Endodermal cell (in vitro differentiated cells): ENCODE data around the gene GPM6B. TPM values are rescaled to one million over a fixed set of nuclear protein-coding genes. Genes with fewer than 3 reads are reported as not detected.

Experiments used
- DNase-seq: peaks from one replicate; pipeline ENCODE4 v3.0.0-alpha.2; 2017
- H3K27ac ChIP-seq: 2 replicates; pipeline ENCODE4 v1.5.1; 2013; ENCODE audit warnings: mild to moderate bottlenecking, low read depth, low read length, moderate library complexity
- H3K27me3 ChIP-seq: 2 replicates; pipeline ENCODE4 v1.6.1; 2013; ENCODE audit warnings: mild to moderate bottlenecking, low read length, moderate library complexity; ENCODE audit not compliant: insufficient read depth, control insufficient read depth, poor library complexity, severe bottlenecking
- H3K36me3 ChIP-seq: 2 replicates; pipeline ENCODE4 v1.7.0; 2013; ENCODE audit warnings: mild to moderate bottlenecking, low read length, moderate library complexity; ENCODE audit not compliant: control insufficient read depth, insufficient read depth
- H3K4me1 ChIP-seq: one replicate; pipeline ENCODE4 v1.7.0; 2013; ENCODE audit warnings: low read length; ENCODE audit not compliant: control insufficient read depth, insufficient read depth
- H3K4me3 ChIP-seq: 2 replicates; pipeline ENCODE4 v1.5.1; 2013; ENCODE audit warnings: mild to moderate bottlenecking, low read length, moderate library complexity
- H3K9ac ChIP-seq: 2 replicates; pipeline ENCODE4 v1.6.1; 2013; ENCODE audit warnings: mild to moderate bottlenecking, low read length, moderate library complexity; ENCODE audit not compliant: poor library complexity, severe bottlenecking; ENCODE audit errors: extremely low read depth
- H3K9me3 ChIP-seq: 2 replicates; pipeline ENCODE4 v1.6.1; 2013; ENCODE audit warnings: mild to moderate bottlenecking, low read length, moderate library complexity; ENCODE audit not compliant: control insufficient read depth
- H3K27ac Mint-ChIP-seq: 2 replicates; pipeline ENCODE4 v1.8.0; 2020; ENCODE audit warnings: mixed read lengths
- H3K27me3 Mint-ChIP-seq: 2 replicates; pipeline ENCODE4 v1.8.0; 2021; ENCODE audit warnings: mild to moderate bottlenecking, mixed read lengths; ENCODE audit not compliant: insufficient read depth
- H3K36me3 Mint-ChIP-seq: 2 replicates; pipeline ENCODE4 v1.8.0; 2020; ENCODE audit warnings: low read depth, mixed read lengths
- H3K4me1 Mint-ChIP-seq: 2 replicates; pipeline ENCODE4 v1.8.0; 2020; ENCODE audit warnings: mixed read lengths
- H3K4me3 Mint-ChIP-seq: 2 replicates; pipeline ENCODE4 v1.8.0; 2020; ENCODE audit warnings: mild to moderate bottlenecking, moderate library complexity, mixed read lengths
- H3K9me3 Mint-ChIP-seq: 2 replicates; pipeline ENCODE4 v1.8.0; 2020; ENCODE audit warnings: mild to moderate bottlenecking, mixed read lengths
- WGBS, 2 experiments: methylation state at CpG; one replicate each; pipeline versions ENCODE4 v1.1.5 to v1.1.7; 2013; ENCODE audit warnings: missing lambda C conversion rate in 2 of 2, mixed read lengths in 1 of 2; ENCODE audit not compliant: insufficient coverage in 1 of 2, insufficient read length in 1 of 2; 5-methylcytosine and 5-hydroxymethylcytosine counted together
- total RNA-seq, 2 donors: library from RNA; stranded (reverse); fragmentation: NEBNext Ultra II Directional in 1 of 2; extraction: Animal tissue kit (Norgen Biotek cat#: 25700) in 1 of 2; gene quantifications; 2 replicates in 1 of 2; 3 replicates in 1 of 2; pipeline ENCODE4 v1.2.1, GENCODE V29; 2021
- TF ChIP-seq, protein P1 (sequence below): fragments of 200-600 bp; sonication (generic); conservative IDR thresholded peaks from 2 replicates; pipeline ENCODE4 v1.5.0; 2021; ENCODE audit warnings: antibody characterized with exemption, mild to moderate bottlenecking

The GPM6B gene
- total RNA-seq, 2 donors from 2014 or later, result 26.2 to 61.1 TPM

DNA sequence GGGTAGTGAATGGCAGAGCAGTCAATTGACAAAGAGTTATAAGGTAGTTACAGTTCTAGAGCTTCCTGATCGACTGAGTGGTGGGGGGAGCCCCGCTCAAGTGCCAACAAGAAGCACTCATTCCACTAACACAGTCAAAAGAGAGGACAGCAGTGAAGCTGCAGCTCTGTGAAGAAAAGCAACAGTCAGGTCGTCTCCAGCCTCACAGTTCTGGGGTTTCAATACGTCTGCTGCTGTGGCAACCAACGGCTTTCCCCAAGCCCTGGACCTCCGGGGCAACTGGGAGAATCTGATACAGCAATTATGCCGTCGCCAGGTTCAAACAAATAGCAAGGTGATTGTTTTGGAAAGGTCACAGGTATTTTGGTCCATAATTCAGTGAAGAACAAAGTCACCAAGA, 30.8 kb downstream of the GPM6B start:
- peak overlapping the region; percentile 44 for H3K27ac ChIP-seq

DNA sequence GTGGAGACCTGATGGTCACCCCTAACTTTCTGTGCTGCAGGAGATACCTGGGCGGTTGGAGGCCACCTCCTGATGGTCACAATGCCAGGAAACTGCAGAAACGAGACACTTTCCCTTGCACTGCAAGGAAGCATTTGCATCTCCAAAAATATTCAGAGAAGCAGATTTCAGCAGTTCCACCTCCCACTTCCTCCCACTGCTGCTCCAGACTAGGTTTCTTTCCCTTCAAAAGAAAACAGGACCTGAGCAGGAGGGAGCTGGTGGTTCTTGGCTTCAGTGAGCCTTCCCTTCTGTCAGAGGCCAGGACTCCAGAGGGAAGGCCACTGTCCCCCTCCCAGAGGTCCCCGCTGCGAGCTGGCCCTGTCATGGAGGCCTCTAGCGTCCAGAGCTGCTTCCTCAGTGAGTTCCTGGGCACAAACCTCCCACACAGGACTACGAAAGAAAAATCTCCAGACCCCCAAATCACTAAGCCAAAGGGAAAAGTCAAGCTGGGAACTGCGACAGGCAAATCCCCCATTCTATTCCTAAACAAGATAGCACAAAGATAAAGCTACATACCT, 35.9 kb downstream of the GPM6B start:
- 88 to 91% methylated on average over 2 to 6 of the region's 7 CpGs for WGBS, 2 experiments
- TF ChIP-seq, protein P1, sequence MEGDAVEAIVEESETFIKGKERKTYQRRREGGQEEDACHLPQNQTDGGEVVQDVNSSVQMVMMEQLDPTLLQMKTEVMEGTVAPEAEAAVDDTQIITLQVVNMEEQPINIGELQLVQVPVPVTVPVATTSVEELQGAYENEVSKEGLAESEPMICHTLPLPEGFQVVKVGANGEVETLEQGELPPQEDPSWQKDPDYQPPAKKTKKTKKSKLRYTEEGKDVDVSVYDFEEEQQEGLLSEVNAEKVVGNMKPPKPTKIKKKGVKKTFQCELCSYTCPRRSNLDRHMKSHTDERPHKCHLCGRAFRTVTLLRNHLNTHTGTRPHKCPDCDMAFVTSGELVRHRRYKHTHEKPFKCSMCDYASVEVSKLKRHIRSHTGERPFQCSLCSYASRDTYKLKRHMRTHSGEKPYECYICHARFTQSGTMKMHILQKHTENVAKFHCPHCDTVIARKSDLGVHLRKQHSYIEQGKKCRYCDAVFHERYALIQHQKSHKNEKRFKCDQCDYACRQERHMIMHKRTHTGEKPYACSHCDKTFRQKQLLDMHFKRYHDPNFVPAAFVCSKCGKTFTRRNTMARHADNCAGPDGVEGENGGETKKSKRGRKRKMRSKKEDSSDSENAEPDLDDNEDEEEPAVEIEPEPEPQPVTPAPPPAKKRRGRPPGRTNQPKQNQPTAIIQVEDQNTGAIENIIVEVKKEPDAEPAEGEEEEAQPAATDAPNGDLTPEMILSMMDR, result no peak
- Mint-ChIP-seq H3K27ac (peak overlapping the region; percentile 88), H3K9me3 (peaks cover 47% of the 10 kb centered on the region), H3K4me3 (no peak overlapping the region), H3K36me3 (peaks cover 4% of the 10 kb centered on the region), H3K4me1 (peaks cover 13% of the 10 kb centered on the region), H3K27me3 (no peaks in the 10 kb centered on the region)
- Histone ChIP-seq H3K4me1 (peaks cover 5% of the 10 kb centered on the region), H3K36me3 (peaks cover 26% of the 10 kb centered on the region), H3K4me3 (no peak overlapping the region), H3K9me3 (no peaks in the 10 kb centered on the region), H3K27me3 (no peaks in the 10 kb centered on the region), H3K27ac (no peak overlapping the region), H3K9ac (peak overlapping the region; percentile 15)
- DNase-seq, result no peak

More for the DNA sequence above, 30.8 kb downstream of the GPM6B start:
- Histone ChIP-seq H3K4me1 (peaks cover under 1% of the 10 kb centered on the region), H3K27me3 (no peaks in the 10 kb centered on the region), H3K9ac (no peak overlapping the region), H3K9me3 (no peaks in the 10 kb centered on the region), H3K4me3 (no peak overlapping the region), H3K36me3 (peaks cover 6% of the 10 kb centered on the region)
- Mint-ChIP-seq H3K4me1 (peaks cover 10% of the 10 kb centered on the region), H3K27ac (no peak overlapping the region), H3K9me3 (peaks cover 52% of the 10 kb centered on the region), H3K27me3 (no peaks in the 10 kb centered on the region), H3K4me3 (no peak overlapping the region), H3K36me3 (no peaks in the 10 kb centered on the region)
- no peak for DNase-seq
- TF ChIP-seq, protein P1, result no peak
- 79 to 86% methylated on average over 6 to 8 of the region's 8 CpGs for WGBS, 2 experiments

DNA sequence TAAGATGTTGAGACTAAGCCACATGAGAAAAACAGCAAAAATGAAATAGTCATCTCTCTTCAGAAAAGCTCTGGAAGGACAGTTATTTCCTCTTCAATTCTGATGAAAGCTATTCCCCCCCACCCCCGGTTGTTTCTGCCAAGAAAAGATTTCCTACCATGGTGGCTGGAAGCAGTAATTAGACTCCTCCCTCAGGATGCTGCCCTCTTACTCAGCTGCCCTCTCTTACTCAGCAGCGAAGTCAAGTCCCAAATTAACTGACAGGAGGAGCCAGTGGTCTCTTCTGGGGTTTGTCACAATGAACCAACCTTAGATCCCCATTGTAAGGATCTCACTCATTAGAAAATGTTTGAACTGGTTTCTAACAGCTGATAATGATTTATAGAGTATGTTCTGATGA, 38.0 kb downstream of the GPM6B start:
- TF ChIP-seq, protein P1, result peak; percentile 37
- peaks cover 45% of the 10 kb centered on the region for H3K36me3 ChIP-seq
- H3K4me3 ChIP-seq, result no peak overlapping the region
- Mint-ChIP-seq H3K9me3 (peaks cover 47% of the 10 kb centered on the region), H3K4me1 (peaks cover 13% of the 10 kb centered on the region), H3K27ac (no peak overlapping the region), H3K4me3 (no peak overlapping the region), H3K27me3 (no peaks in the 10 kb centered on the region), H3K36me3 (peaks cover 12% of the 10 kb centered on the region)
- H3K27me3 ChIP-seq, result no peaks in the 10 kb centered on the region
- H3K9ac ChIP-seq, result no peak overlapping the region
- no peak for DNase-seq
- H3K9me3 ChIP-seq, result no peaks in the 10 kb centered on the region
- H3K27ac ChIP-seq, result no peak overlapping the region
- WGBS, 2 experiments, result 41% methylated on average over 2 of the region's 2 CpGs; no CpG with 5 or more reads in 1 of the 2 experiments
- peaks cover 5% of the 10 kb centered on the region for H3K4me1 ChIP-seq
